GM19452 (cell line): ENCODE data around the gene OR10A3.

Experiments used
- ATAC-seq: cut with Tn5 transposase; IDR thresholded peaks from one replicate; pipeline ENCODE4 v1.9.1; 2021; ENCODE audit not compliant: unreplicated experiment

The OR10A3 gene

DNA sequence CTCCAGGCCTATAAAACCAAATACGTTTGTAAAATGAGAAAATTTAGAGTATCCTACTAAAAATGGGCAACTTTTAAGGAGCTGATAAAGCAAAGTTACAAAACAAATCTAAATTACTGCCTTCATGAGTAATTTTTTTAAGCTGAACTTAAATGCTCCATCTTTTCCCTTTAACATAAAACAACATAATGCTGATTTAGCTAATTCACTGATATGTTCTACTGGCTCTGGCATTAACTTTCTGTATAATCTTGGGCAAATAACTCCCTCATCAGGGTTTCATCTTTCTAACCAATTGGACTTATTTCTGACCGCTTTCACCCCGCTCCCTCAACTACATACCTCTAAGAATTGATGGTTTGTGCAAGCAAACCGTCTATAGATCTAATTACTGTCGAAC is 362 bp downstream of the OR10A3 start:
- no peak for ATAC-seq

- no peak for ATAC-seq
Measured at GRCh38 chr11:7936615-7937014, 4.9 kb downstream of the OR10A3 start.

- ATAC-seq = no peak
Measured at GRCh38 chr11:7931168-7931567, 10.3 kb downstream of the OR10A3 start, which contains the start of gene OR10A6. TSS of gene OR10A6 (minus strand) at chr11:7931268. CDS start at chr11:7928662, 2,606 bp downstream.

GRCh38 chr11:7927635-7928034 is 13.9 kb downstream of the OR10A3 start:
- ATAC-seq = no peak

DNA sequence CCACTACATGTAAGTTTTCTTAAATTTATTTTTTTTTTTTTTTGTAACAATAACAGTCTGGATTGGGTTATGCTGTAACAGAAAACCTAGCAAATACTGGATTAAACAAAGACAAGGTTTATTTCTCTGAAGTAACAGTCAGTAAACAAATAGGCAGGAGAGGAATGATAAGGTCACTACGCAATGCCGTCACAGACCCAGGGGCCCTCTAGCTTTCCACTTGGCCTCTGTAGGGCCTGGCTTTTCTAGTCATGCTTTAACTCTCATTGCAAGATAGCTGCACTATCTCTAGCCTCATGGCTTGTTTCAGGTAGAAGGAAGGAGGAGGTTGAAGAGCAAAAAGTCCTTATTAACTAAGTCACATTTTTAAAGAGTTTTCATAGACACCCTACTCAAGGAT is 17.0 kb downstream of the OR10A3 start:
- ATAC-seq = no peak

GRCh38 chr11:7918141-7918540 is 23.4 kb downstream of the OR10A3 start:
- ATAC-seq = no peak

DNA sequence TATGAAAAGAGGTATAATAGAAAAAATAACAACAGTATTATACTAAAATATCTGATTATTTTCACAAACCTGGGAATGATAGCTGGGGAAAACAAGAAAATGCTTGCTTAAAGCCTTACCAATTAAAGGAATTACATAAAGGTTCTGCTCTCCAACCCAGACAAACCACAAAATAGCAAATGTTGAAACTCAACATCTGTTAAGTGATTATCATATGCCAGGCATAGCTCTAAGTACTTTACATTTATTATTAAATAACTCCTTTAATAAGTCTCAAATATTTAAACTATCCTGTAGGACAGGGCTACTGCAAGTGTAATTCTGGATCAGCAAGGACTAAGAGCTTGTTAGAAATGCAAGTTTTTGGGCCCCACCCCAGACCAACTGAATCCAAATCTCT is 30.5 kb downstream of the OR10A3 start:
- no peak for ATAC-seq

DNA sequence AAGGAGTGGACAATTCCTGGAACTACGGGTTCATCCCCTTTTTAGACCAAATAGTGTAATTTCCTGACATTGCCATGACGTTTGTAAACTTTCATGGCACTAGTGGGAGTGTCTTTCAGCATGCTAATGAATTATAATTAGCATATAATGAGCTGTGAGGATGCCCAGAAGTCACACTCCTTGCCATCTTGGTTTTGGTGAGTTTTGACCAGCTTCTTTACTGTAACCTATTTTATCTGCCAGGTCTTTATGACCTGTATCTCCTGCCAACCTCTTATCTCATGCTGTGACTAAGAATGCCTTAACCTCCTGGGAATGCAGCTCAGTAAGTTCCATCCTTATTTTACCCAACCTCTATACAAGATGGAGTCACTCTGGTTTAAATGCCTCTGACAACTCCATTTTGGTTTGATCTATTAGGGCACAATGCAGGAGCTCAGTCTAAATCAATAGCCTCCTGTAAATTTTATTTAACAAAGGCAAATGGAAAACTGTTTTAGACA is 31.2 kb downstream of the OR10A3 start:
- no peak for ATAC-seq

DNA sequence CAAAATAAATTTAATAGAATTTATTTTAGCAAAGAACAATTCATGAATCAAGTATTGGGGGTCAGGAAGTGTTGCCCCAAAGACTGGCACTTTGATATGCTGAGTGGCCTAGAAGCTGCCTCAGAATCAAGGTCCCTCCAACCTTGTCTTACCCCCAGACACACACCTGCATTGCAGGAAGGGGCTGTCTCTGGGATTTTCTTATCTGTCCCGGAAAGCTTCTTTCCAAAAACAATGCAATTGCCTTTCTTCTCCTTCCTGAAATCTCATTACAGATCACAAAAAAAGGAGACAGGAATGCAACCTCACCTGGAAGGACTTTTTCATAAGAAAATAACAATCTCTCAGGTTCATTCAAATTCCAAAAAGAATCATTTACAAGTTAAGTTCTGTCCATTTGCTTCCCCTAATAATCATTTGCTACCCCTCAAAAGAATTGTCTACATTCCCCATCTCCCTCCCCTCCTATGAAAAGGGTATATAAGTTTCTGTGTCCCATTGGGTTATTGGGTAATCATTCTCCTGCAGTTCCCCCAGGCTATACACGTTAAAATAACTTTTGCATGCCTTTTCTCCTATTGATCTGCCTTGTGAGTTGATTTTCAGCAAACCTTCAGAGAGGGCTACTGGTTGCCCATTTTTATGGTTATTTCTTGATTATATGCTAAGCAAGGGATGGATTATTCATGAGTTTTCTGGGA is 31.8 kb downstream of the OR10A3 start:
- ATAC-seq = no peak

DNA sequence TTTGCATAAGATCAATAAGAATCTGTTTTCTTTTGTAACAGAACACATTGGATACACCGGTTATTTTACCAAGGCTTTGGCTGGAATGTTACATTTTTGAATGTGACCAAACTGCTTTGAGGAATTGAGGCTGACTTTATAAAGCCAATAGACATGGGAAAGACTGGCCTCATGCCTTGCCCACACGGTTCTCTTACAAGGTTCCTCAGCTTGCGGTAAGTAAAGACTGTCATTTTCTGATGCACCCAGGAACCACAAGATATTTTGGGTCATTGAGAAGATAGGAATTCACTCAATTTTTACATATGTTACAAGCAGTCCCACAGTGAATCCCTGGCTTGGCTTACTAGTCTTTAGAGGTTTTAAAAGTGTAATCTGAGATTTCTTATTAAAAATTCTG is 34.4 kb downstream of the OR10A3 start:
- ATAC-seq = no peak

DNA sequence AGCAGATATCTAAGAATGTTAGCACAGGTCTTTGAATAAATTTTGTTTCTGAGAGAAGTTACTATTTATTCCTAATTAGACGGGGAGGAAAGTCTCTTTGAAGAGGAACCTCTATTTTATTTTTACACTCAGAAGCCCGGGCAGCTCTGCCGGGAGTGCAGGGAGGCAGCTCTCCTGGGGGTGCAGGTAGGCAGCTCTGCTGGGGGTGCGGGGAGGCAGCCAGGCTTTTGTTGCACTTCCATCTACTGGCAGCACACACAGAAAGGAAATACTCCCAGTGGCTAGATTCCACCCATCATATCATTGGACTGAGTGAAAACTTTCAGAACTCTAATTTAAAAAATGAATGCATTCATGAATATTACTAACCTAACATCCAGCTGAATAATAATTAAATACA is 35.0 kb downstream of the OR10A3 start:
- no peak for ATAC-seq

- ATAC-seq = no peak
Measured at GRCh38 chr11:7905961-7906429, 35.5 kb downstream of the OR10A3 start.

DNA sequence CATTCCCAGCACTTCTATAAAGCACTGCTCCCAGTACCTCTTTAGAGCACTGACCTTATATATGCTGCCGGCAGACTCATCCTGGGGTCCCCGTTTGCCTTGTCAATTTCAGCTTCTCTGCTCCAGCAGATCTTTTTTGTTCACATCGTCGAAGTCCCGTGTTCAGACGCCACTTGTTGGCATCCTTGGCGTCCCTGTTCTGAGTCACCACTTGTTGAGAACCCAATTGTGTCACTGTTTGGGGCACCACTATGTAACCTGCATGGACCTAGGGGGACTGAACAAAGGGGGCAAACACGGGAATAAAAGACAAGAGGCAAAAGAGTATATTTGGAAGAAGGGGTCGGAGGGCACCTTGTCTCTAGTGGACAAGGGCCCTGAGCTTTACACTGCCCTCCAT is 36.0 kb downstream of the OR10A3 start:
- ATAC-seq = no peak

DNA sequence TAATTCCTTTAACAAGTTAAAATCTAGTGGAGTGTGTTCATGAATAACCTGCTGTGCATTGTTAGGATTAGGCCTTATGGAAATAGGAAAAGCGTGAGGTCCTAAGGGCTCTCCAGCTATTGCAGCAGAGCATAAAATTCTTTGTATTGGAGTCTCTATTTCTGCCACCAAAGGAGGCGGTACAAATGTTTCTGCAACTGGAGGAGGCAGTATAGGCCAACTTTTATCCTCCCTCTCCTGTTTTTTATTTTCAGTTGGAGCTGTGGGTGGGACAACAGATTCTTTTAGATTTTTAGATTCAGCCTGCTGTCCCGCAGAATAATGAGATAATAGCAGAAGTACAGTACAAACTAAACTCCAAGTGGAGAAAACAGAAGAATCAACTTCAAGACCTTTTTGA is 36.6 kb downstream of the OR10A3 start:
- ATAC-seq = no peak

GRCh38 chr11:7903940-7904339 is 37.6 kb downstream of the OR10A3 start:
- ATAC-seq = no peak

DNA sequence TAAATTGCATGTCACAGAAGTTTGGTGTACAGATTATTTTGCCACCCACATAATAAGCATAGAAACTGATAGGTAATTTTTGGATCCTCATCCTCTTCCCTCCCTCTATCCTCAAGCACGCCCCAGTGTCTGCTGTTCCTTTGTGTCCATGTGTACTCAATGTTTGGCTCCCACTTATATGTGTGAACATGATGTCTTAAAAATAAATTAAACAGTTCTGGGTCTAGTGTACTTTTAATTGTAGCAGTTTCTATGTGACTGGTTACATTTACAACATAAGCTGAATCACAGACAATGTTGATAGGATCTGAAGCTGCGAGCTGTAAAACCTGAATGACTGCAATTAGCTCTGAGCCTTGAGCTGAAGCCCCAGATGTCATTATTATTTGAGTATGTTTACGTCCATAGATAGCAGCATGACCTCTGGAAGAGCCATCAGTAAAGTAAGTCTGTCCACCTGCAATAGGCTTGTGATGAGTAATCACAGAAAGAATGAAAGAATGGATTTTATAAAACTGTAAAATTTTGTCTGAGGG is 40.1 kb downstream of the OR10A3 start:
- ATAC-seq = no peak

DNA sequence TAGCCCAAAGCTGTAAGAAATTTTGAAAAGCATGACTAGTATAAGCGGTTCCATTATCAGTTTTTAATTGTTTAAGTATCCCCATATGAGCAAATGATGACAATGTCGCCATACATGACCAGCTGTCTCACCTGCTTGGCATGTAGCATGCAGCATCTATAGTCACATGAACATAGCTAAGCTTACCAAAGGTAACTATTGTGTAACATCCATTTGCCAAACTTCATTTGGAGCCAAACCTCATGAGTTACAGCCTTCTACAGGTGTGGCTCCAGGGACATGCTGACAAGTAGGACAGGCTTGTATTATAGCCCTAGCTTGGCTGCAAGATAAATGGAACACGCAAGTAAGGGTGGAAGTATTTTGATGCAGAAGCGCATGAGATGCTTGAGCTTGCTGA is 40.8 kb downstream of the OR10A3 start:
- ATAC-seq = no peak

DNA sequence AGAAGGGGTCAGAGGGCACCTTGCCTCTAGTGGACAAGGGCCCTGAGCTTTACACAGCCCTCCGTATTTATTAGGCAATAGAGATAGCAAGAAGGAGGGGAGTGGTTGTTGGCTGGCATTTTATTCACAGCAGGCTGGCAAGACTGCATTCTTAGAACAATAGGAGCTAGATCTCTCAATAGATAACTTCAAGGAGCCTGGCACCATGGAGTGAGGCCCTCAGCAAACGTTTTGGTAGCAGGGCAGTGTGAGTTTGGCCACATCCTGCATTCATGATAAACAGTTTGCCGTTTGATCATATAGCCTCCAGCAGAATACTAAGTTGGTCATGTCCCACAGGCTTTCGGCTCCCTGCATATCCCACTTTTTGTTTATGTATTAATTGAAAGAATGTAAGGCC is 42.1 kb downstream of the OR10A3 start:
- no peak for ATAC-seq

GRCh38 chr11:7898666-7899283 is 42.7 kb downstream of the OR10A3 start:
- no peak for ATAC-seq

DNA sequence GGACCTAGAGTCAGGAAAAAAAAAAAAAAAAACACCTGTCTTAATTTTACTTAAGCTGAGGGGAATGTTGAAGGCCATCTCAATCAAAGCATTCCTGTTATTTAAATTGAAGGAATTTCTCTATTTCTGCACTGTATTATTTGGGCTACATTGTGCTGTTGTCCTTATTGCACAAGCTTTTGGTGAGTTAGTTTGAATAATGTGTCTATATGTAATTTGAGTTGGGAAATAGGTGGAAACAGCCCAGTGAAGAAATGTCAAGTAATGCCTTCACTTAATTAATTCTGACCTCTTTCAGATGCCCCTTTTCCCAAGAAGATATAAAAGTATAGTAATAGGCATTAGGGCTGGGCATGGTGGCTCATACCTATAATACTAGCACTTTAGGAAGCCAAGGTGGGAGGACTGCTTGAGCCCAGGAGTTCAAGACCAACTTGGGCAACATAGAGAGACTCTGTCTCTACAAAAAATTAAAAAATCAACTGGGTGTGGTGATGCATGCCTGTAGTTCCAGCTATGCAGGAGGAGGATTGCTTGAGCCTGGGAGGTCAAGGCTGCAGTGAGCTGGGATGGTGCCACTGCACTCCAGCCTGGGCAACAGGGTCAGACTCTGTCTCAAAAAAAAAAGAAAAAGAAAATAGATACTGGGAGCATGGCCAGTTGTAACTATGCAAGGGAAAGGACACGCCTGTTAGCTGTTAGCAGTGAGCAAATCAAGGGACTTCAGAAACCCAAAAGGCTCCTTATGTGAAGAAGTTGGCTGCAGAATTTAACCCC is 45.3 kb downstream of the OR10A3 start:
- no peak for ATAC-seq

- ATAC-seq = no peak
Measured at GRCh38 chr11:7894251-7894650, 47.3 kb downstream of the OR10A3 start.

DNA sequence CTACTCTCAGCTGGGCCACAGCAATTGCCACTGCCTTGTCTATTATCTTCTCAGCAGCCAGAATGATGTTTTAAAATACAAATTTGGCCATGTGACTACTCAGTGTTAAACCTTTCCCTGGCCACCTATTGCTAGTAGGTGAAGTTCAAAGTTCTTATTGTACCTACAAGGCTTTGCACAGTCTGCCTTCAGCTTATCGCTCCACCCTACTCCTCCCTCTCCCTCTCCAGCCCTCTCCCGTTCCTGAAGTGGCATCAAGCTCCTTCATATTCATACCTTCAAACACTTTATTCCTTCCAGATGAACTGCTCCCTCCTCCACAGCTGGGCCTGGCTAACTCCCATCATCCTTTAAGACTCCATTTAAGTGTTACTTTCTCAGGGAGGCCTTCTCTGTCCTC is 47.7 kb downstream of the OR10A3 start:
- no peak for ATAC-seq
